ENCODE measurements around the gene BHLHA15.

The BHLHA15 gene

GRCh38 chr7:98221611-98222532 lies 10.6 kb downstream of the BHLHA15 start (continued):
- TF ChIP-seq PRDM10 (tag by site-specific recombination; IDR thresholded peaks at IDR 0.05) (no peak), KLF16 (tag by site-specific recombination; IDR thresholded peaks at IDR 0.05) (no peak)

GRCh38 chr7:98222533-98223195 lies 11.4 kb downstream of the BHLHA15 start:
- H3K36me3 ChIP-seq (ENCODE audit: control insufficient read depth in 2 of 2, insufficient read depth in 1 of 2, low read length in 2 of 2): peaks cover 3 to 10% of the 10 kb centered on the region in 2 experiments; a peak in 2 of 3 replicates
- H3K4me1 ChIP-seq (ENCODE audit: control insufficient read depth, insufficient read depth, low read length): peaks cover 5% of the 10 kb centered on the region; the same call in 1 of the 2 replicates
- POLR2A ChIA-PET: no interaction called here
- TF ChIP-seq ZNF184 (tag by site-specific recombination; IDR thresholded peaks at IDR 0.05) (no peak), ZNF366 (tag by site-specific recombination; conservative IDR thresholded peaks at IDR 0.05) (no peak), ZNF433 (tag by site-specific recombination; IDR thresholded peaks at IDR 0.05; ENCODE audit: low read depth) (no peak), IKZF3 (tag by site-specific recombination; IDR thresholded peaks at IDR 0.05) (no peak)
- no peaks in the 10 kb centered on the region for H3K9me3 ChIP-seq (ENCODE audit: control insufficient read depth, insufficient read depth, low read depth, low read length)
- no peak overlapping the region for H3K4me3 ChIP-seq (ENCODE audit: low read depth, low read length)
- no peak overlapping the region for H3K27ac ChIP-seq (ENCODE audit: extremely low read depth, low read depth, low read length)
- CTCF ChIA-PET: no interaction called here

- H3K36me3 ChIP-seq (ENCODE audit: control insufficient read depth in 2 of 2, insufficient read depth in 1 of 2, low read length in 2 of 2): peaks cover 3 to 10% of the 10 kb centered on the region in 2 experiments; a peak in 2 of 3 replicates
- TF ChIP-seq ZNF423 (tag by site-specific recombination; IDR thresholded peaks at IDR 0.05) (no peak), ZNF23 (tag by site-specific recombination; IDR thresholded peaks at IDR 0.05; ENCODE audit: borderline replicate concordance) (no peak), OSR2 (tag by site-specific recombination; IDR thresholded peaks at IDR 0.05) (no peak), REPIN1 (tag by site-specific recombination; IDR thresholded peaks at IDR 0.05; ENCODE audit: low read depth) (no peak), ZNF664 (tag by site-specific recombination; IDR thresholded peaks at IDR 0.05) (no peak), ZNF610 (tag by site-specific recombination; IDR thresholded peaks at IDR 0.05; ENCODE audit: borderline replicate concordance) (no peak), ZNF670 (tag by site-specific recombination; IDR thresholded peaks at IDR 0.05; ENCODE audit: low read depth) (no peak), ZNF658 (tag by site-specific recombination; IDR thresholded peaks at IDR 0.05) (no peak), ZBTB6 (tag by site-specific recombination; IDR thresholded peaks at IDR 0.05) (no peak), ZNF677 (tag by site-specific recombination; IDR thresholded peaks at IDR 0.05) (no peak), KLF7 (tag by site-specific recombination; IDR thresholded peaks at IDR 0.05; ENCODE audit: borderline replicate concordance) (no peak), KLF16 (tag by site-specific recombination; IDR thresholded peaks at IDR 0.05) (no peak), ZXDB (tag by site-specific recombination; IDR thresholded peaks at IDR 0.05) (no peak), ZNF747 (tag by site-specific recombination; IDR thresholded peaks at IDR 0.05) (no peak)
- CTCF ChIA-PET: no interaction called here
Measured at GRCh38 chr7:98223351-98223897, 12.2 kb downstream of the BHLHA15 start.

More at GRCh38 chr7:98223351-98223897, 12.2 kb downstream of the BHLHA15 start:
- no peaks in the 10 kb centered on the region for H3K4me1 ChIP-seq (ENCODE audit: control insufficient read depth, insufficient read depth, low read length)
- H3K9me3 ChIP-seq (ENCODE audit: control insufficient read depth, insufficient read depth, low read depth, low read length): no peaks in the 10 kb centered on the region
- no peak overlapping the region for H3K4me3 ChIP-seq (ENCODE audit: low read depth, low read length)
- no peak overlapping the region for H3K27ac ChIP-seq (ENCODE audit: extremely low read depth, low read depth, low read length)
- POLR2A ChIA-PET: no interaction called here

Data from HEK293 (cell line).